H9 (cell line): Measurements from ENCODE around the gene FAM209A. TPM values are rescaled to one million over a fixed set of nuclear protein-coding genes. Genes with fewer than 3 reads are reported as not detected.

Experiments used
- DNase-seq: peaks from one replicate; pipeline ENCODE4 v3.0.0-alpha.2; 2017
- H2AFZ ChIP-seq: one replicate; pipeline ENCODE4 v1.6.1; 2013; ENCODE audit warnings: mild to moderate bottlenecking, low read length, control low read depth, moderate library complexity
- H2AK5ac ChIP-seq: 2 replicates; pipeline ENCODE4 v1.6.1; 2013; ENCODE audit warnings: low read length, control low read depth, mixed read lengths; ENCODE audit not compliant: insufficient read length
- H2BK120ac ChIP-seq: one replicate; pipeline ENCODE4 v1.6.1; 2013; ENCODE audit warnings: low read depth, mild to moderate bottlenecking, low read length, control low read depth, inconsistent platforms; ENCODE audit not compliant: poor library complexity, severe bottlenecking
- H2BK12ac ChIP-seq: 2 replicates; pipeline ENCODE4 v1.6.1; 2013; ENCODE audit warnings: low read length, control low read depth, mixed read lengths, low read depth; ENCODE audit not compliant: insufficient read length
- H2BK15ac ChIP-seq: 2 replicates; pipeline ENCODE4 v1.6.1; 2013; ENCODE audit warnings: low read depth, low read length, control low read depth
- H2BK20ac ChIP-seq: one replicate; pipeline ENCODE4 v1.6.1; 2013; ENCODE audit warnings: low read depth, mild to moderate bottlenecking, low read length, control low read depth, inconsistent platforms; ENCODE audit not compliant: poor library complexity, severe bottlenecking
- H2BK5ac ChIP-seq: 2 replicates; pipeline ENCODE4 v1.6.1; 2013; ENCODE audit warnings: low read length, control low read depth, mixed read lengths; ENCODE audit not compliant: insufficient read length
- H3K14ac ChIP-seq: 2 replicates; pipeline ENCODE4 v1.6.1; 2013; ENCODE audit warnings: low read length, control low read depth; ENCODE audit not compliant: insufficient read depth
- H3K18ac ChIP-seq: 2 replicates; pipeline ENCODE4 v1.6.1; 2013; ENCODE audit warnings: low read depth, mild to moderate bottlenecking, mixed read lengths, low read length, control low read depth; ENCODE audit not compliant: insufficient read length
- H3K23ac ChIP-seq: 2 replicates; pipeline ENCODE4 v1.6.1; 2013; ENCODE audit warnings: low read length, control low read depth, mixed read lengths, low read depth; ENCODE audit not compliant: insufficient read length
- H3K23me2 ChIP-seq: 2 replicates; pipeline ENCODE4 v1.6.1; 2013; ENCODE audit warnings: low read depth, mild to moderate bottlenecking, mixed read lengths, low read length, control low read depth; ENCODE audit not compliant: insufficient read length, poor library complexity, severe bottlenecking
- H3K27ac ChIP-seq: 2 replicates; pipeline ENCODE4 v1.5.1; 2013; ENCODE audit warnings: low read length, control low read depth, mixed read lengths, low read depth; ENCODE audit not compliant: insufficient read length
- H3K27me3 ChIP-seq: 2 replicates; pipeline ENCODE4 v1.6.1; 2013; ENCODE audit warnings: low read length, control low read depth, inconsistent platforms; ENCODE audit not compliant: insufficient read depth
- H3K4ac ChIP-seq: 2 replicates; pipeline ENCODE4 v1.6.1; 2013; ENCODE audit warnings: low read depth, mild to moderate bottlenecking, control low read depth, inconsistent platforms, low read length, moderate library complexity
- H3K4me1 ChIP-seq: 2 replicates; pipeline ENCODE4 v1.6.1; 2013; ENCODE audit warnings: low read length, control low read depth, inconsistent platforms; ENCODE audit not compliant: insufficient read depth
- H3K4me2 ChIP-seq: 2 replicates; pipeline ENCODE4 v1.6.1; 2013; ENCODE audit warnings: low read length, control low read depth, mixed read lengths; ENCODE audit not compliant: insufficient read length, insufficient read depth
- H3K56ac ChIP-seq: 2 replicates; pipeline ENCODE4 v1.6.1; 2013; ENCODE audit warnings: low read depth, mild to moderate bottlenecking, mixed read lengths, low read length, control low read depth; ENCODE audit not compliant: insufficient read length
- H3K79me1 ChIP-seq: 2 replicates; pipeline ENCODE4 v1.6.1; 2013; ENCODE audit warnings: low read depth, mild to moderate bottlenecking, moderate library complexity, low read length, control low read depth, inconsistent platforms; ENCODE audit not compliant: insufficient read depth, poor library complexity, severe bottlenecking
- H3K79me2 ChIP-seq: 2 replicates; pipeline ENCODE4 v1.6.1; 2013; ENCODE audit warnings: low read length, control low read depth, inconsistent platforms; ENCODE audit not compliant: insufficient read depth
- H3K9ac ChIP-seq: 2 replicates; pipeline ENCODE4 v1.6.1; 2013; ENCODE audit warnings: low read length, control low read depth, mixed read lengths; ENCODE audit not compliant: insufficient read length; ENCODE audit errors: extremely low read depth
- H3K9me3 ChIP-seq: one replicate; pipeline ENCODE4 v1.6.1; 2013; ENCODE audit warnings: low read depth, low read length, inconsistent platforms; ENCODE audit not compliant: control insufficient read depth
- H3T11ph ChIP-seq: one replicate; pipeline ENCODE4 v1.6.1; 2013; ENCODE audit warnings: mild to moderate bottlenecking, low read length, control low read depth, inconsistent platforms
- H4K20me1 ChIP-seq: one replicate; pipeline ENCODE4 v1.6.1; 2013; ENCODE audit not compliant: control insufficient read depth, insufficient read length, insufficient read depth
- H4K5ac ChIP-seq: 2 replicates; pipeline ENCODE4 v1.6.1; 2013; ENCODE audit warnings: low read depth, mild to moderate bottlenecking, mixed read lengths, low read length, control low read depth; ENCODE audit not compliant: insufficient read length
- H4K8ac ChIP-seq: replicated peaks from 2 replicates; pipeline ENCODE4 v1.6.1; 2013; ENCODE audit warnings: low read length, control low read depth, mixed read lengths, low read depth; ENCODE audit not compliant: insufficient read length
- H4K91ac ChIP-seq: 2 replicates; pipeline ENCODE4 v1.6.1; 2013; ENCODE audit warnings: low read depth, mild to moderate bottlenecking, moderate library complexity, mixed read lengths, low read length, control low read depth; ENCODE audit not compliant: insufficient read length
- H3K27ac Mint-ChIP-seq, 3 experiments: 2 replicates in 2 of 3; 3 replicates in 1 of 3; pipeline ENCODE4 v1.8.0; 2020 to 2021; ENCODE audit warnings: mixed read lengths in 3 of 3, mild to moderate bottlenecking in 1 of 3, moderate library complexity in 1 of 3
- H3K27me3 Mint-ChIP-seq: 2 replicates; pipeline ENCODE4 v1.8.0; 2021; ENCODE audit warnings: low read depth, mild to moderate bottlenecking, moderate library complexity, mixed read lengths
- H3K36me3 Mint-ChIP-seq, 3 experiments: 2 replicates in 2 of 3; 3 replicates in 1 of 3; pipeline ENCODE4 v1.8.0; 2020 to 2021; ENCODE audit warnings: low read depth in 3 of 3, mixed read lengths in 3 of 3; ENCODE audit not compliant: insufficient read depth in 1 of 3
- H3K4me1 Mint-ChIP-seq, 2 experiments: 2 replicates each; pipeline ENCODE4 v1.8.0; 2020; ENCODE audit warnings: mixed read lengths in 2 of 2
- H3K4me3 Mint-ChIP-seq, 2 experiments: 2 replicates in 1 of 2; 3 replicates in 1 of 2; pipeline ENCODE4 v1.8.0; 2020 to 2021; ENCODE audit warnings: mild to moderate bottlenecking in 2 of 2, mixed read lengths in 2 of 2, moderate library complexity in 1 of 2
- H3K9me3 Mint-ChIP-seq, 2 experiments: 2 replicates in 1 of 2; 3 replicates in 1 of 2; pipeline ENCODE4 v1.8.0; 2020; ENCODE audit warnings: mild to moderate bottlenecking in 2 of 2, mixed read lengths in 2 of 2, moderate library complexity in 1 of 2
- WGBS: extraction: QIAGEN DNeasy Blood & Tissue Kit; methylation state at CpG from one replicate; pipeline ENCODE4 v1.1.7; 2013; ENCODE audit warnings: missing lambda C conversion rate, low lambda C conversion rate, mixed read lengths; ENCODE audit not compliant: insufficient read length; ENCODE audit errors: extremely low coverage; 5-methylcytosine and 5-hydroxymethylcytosine counted together
- total RNA-seq: library from RNA; stranded (reverse); gene quantifications from 2 replicates; pipeline ENCODE4 v1.2.1, GENCODE V29; 2021
- TF ChIP-seq, protein P1 (sequence below): fragments of 200-600 bp; sonication (generic); conservative IDR thresholded peaks from 3 replicates; pipeline ENCODE4 v1.8.0; 2021; ENCODE audit warnings: antibody characterized with exemption, mild to moderate bottlenecking

Gene FAM209A
- total RNA-seq, 1 experiment from 2014 or later: not detected

- no peak overlapping the region for H2BK20ac ChIP-seq
- no peak overlapping the region for H4K8ac ChIP-seq
- no peak overlapping the region for H4K91ac ChIP-seq
- H3K4me3 Mint-ChIP-seq: no peak overlapping the region
- H3K4ac ChIP-seq: no peak overlapping the region
- no peak overlapping the region for H2BK5ac ChIP-seq
- no peaks in the 10 kb centered on the region for H3K27me3 ChIP-seq
- H3K27ac ChIP-seq: no peak overlapping the region
- no peak overlapping the region for H3T11ph ChIP-seq
- no peaks in the 10 kb centered on the region for H3K9me3 ChIP-seq
- H3K9me3 Mint-ChIP-seq: peaks cover 17 to 19% of the 10 kb centered on the region in 2 experiments
- no peak overlapping the region for H3K18ac ChIP-seq
- no peak overlapping the region for H2AFZ ChIP-seq
- no peak overlapping the region for H2BK120ac ChIP-seq
- H3K9ac ChIP-seq: no peak overlapping the region
- no peak overlapping the region for H4K5ac ChIP-seq
- H3K56ac ChIP-seq: no peak overlapping the region
- H2AK5ac ChIP-seq: no peak overlapping the region
- H2BK12ac ChIP-seq: no peak overlapping the region
- no peak overlapping the region for H2BK15ac ChIP-seq
- H3K4me1 Mint-ChIP-seq: no peaks in the 10 kb centered on the region
- DNase-seq: no peak
- peaks cover 40 to 48% (median 47%) of the 10 kb centered on the region in 3 experiments for H3K36me3 Mint-ChIP-seq
- no peaks in the 10 kb centered on the region for H3K4me1 ChIP-seq
- no peaks in the 10 kb centered on the region for H3K79me1 ChIP-seq
- H3K27me3 Mint-ChIP-seq: peaks cover 3% of the 10 kb centered on the region
- no peak overlapping the region for H3K23ac ChIP-seq
- no peaks in the 10 kb centered on the region for H3K79me2 ChIP-seq
- no peak overlapping the region for H3K27ac Mint-ChIP-seq
- H4K20me1 ChIP-seq: no peaks in the 10 kb centered on the region
- no peaks in the 10 kb centered on the region for H3K23me2 ChIP-seq
- no CpG with 5 or more reads among the region's 6 CpGs for WGBS
- no peak overlapping the region for H3K4me2 ChIP-seq
- H3K14ac ChIP-seq: no peak overlapping the region
- TF ChIP-seq, protein P1, sequence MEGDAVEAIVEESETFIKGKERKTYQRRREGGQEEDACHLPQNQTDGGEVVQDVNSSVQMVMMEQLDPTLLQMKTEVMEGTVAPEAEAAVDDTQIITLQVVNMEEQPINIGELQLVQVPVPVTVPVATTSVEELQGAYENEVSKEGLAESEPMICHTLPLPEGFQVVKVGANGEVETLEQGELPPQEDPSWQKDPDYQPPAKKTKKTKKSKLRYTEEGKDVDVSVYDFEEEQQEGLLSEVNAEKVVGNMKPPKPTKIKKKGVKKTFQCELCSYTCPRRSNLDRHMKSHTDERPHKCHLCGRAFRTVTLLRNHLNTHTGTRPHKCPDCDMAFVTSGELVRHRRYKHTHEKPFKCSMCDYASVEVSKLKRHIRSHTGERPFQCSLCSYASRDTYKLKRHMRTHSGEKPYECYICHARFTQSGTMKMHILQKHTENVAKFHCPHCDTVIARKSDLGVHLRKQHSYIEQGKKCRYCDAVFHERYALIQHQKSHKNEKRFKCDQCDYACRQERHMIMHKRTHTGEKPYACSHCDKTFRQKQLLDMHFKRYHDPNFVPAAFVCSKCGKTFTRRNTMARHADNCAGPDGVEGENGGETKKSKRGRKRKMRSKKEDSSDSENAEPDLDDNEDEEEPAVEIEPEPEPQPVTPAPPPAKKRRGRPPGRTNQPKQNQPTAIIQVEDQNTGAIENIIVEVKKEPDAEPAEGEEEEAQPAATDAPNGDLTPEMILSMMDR: no peak
Observed at GRCh38 chr20:56522311-56522710, 2.2 kb upstream of the FAM209A start.
